ENCODE results near the gene PIGO.

DNA sequence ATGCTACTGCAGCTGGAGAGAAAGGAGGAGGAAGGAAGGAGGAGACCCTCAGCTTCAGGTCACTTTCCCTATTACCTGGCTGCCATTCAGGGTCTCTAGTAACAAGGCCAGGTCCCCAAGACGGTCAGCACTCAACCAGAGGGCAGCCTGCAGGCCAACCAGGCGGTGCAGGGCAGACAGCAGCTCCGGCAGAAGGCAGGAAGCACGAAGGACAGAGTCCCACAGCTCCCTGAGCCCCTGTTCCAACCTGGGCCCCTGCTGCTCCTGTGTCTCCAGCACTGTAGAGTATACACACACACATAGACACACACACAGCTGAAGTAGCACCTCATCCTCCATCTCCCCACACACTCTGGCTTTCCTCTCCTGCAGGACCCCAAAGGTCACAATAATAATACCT, 18.3 kb downstream of the PIGO start:
- no peak for TF ChIP-seq CTCF (IDR thresholded peaks at IDR 0.05)
- no peak for TF ChIP-seq POLR2A (IDR thresholded peaks at IDR 0.05)
- no peak for TF ChIP-seq POLR2AphosphoS5 (IDR thresholded peaks at IDR 0.05)

Measured in breast epithelium (tissue), 3 donors.